HCT116 (cell line): ENCODE data around the gene CEP112.

Experiments
- CBX3 ChIP-seq: IDR thresholded peaks from 2 replicates; pipeline ENCODE4 v1.6.1; 2012; ENCODE audit warnings: low read depth
- CEBPB ChIP-seq: IDR thresholded peaks from 2 replicates; pipeline ENCODE4 v1.6.1; 2012; ENCODE audit warnings: low read depth
- EZH2 ChIP-seq: fragments of 200-600 bp; sonication (generic); IDR thresholded peaks from 2 replicates; pipeline ENCODE4 v1.6.1; 2017; ENCODE audit warnings: antibody characterized with exemption, mixed run types
- POLR2A ChIP-seq: IDR thresholded peaks from 2 replicates; pipeline ENCODE4 v1.7.0; 2011; ENCODE audit warnings: borderline replicate concordance; ENCODE audit not compliant: insufficient read depth, insufficient read length; ENCODE audit errors: extremely low read depth
- POLR2AphosphoS5 ChIP-seq: IDR thresholded peaks from 2 replicates; pipeline ENCODE4 v1.6.1; 2011; ENCODE audit warnings: mild to moderate bottlenecking, low read depth, low read length, moderate library complexity
- RAD21 ChIP-seq: IDR thresholded peaks from 2 replicates; pipeline ENCODE4 v1.6.1; 2012; ENCODE audit warnings: low read depth, mild to moderate bottlenecking
- SP1 ChIP-seq: IDR thresholded peaks from 2 replicates; pipeline ENCODE4 v1.6.1; 2012; ENCODE audit warnings: low read depth
- SRF ChIP-seq: IDR thresholded peaks from 2 replicates; pipeline ENCODE4 v1.6.1; 2012; ENCODE audit warnings: low read depth
- ZNF274 ChIP-seq: fragments of 200-500 bp; sonication (Bioruptor generic); IDR thresholded peaks from 2 replicates; pipeline ENCODE4 v1.6.1; 2014; ENCODE audit warnings: mild to moderate bottlenecking, low read depth, low read length, inconsistent platforms
- TF ChIP-seq, protein P1 (sequence below), 3 experiments: fragments of 200-600 bp in 1 of 3; sonication (generic) in 1 of 3; IDR thresholded peaks in 2 of 3; conservative IDR thresholded peaks in 1 of 3; 2 replicates each; pipeline ENCODE4 v1.5.1; 2012 to 2017; ENCODE audit warnings: low read depth in 2 of 3, low read length in 2 of 3, antibody characterized with exemption in 1 of 3, borderline replicate concordance in 1 of 3, control low read depth in 1 of 3, mild to moderate bottlenecking in 1 of 3, mixed read lengths in 1 of 3, mixed run types in 1 of 3, moderate library complexity in 1 of 3; ENCODE audit not compliant: insufficient read depth in 1 of 3
- TF ChIP-seq, protein P2 (sequence below): IDR thresholded peaks from 2 replicates; pipeline ENCODE4 v1.6.1; 2012
- TF ChIP-seq, protein P3 (sequence below): IDR thresholded peaks from 2 replicates; pipeline ENCODE4 v1.6.1; 2012

DNA sequence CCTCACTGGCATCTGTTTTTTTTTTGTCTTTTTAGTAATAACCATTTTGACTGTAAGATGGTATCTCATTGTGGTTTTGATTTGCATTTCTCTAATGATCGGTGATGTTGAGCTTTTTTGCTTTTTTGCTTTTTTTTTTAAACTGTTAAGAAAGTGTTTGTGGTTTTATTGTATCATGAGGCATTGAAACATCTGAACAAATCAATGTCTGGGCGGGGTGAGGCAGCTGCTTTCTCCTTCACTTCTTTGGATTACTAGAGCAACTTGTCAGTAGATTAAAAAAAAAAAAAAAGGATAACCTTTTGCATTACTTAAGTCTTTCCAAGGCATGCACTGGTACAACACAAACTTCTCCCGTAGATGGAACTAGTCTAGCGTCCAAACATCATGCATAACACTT is 191.7 kb downstream of the CEP112 start:
- TF ChIP-seq, protein P1, sequence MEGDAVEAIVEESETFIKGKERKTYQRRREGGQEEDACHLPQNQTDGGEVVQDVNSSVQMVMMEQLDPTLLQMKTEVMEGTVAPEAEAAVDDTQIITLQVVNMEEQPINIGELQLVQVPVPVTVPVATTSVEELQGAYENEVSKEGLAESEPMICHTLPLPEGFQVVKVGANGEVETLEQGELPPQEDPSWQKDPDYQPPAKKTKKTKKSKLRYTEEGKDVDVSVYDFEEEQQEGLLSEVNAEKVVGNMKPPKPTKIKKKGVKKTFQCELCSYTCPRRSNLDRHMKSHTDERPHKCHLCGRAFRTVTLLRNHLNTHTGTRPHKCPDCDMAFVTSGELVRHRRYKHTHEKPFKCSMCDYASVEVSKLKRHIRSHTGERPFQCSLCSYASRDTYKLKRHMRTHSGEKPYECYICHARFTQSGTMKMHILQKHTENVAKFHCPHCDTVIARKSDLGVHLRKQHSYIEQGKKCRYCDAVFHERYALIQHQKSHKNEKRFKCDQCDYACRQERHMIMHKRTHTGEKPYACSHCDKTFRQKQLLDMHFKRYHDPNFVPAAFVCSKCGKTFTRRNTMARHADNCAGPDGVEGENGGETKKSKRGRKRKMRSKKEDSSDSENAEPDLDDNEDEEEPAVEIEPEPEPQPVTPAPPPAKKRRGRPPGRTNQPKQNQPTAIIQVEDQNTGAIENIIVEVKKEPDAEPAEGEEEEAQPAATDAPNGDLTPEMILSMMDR (IDR thresholded peaks at IDR 0.05 in 2 of 3, conservative IDR thresholded peaks at IDR 0.05 in 1 of 3; ENCODE audit: borderline replicate concordance in 1 of 3, insufficient read depth in 1 of 3, low read depth in 2 of 3, low read length in 2 of 3) = no peak
- TF ChIP-seq POLR2A (no peak), ZNF274 (no peak), POLR2AphosphoS5 (no peak), RAD21 (no peak), CEBPB (no peak), EZH2 (no peak), CBX3 (no peak), SRF (no peak), SP1 (no peak)
- TF ChIP-seq, protein P2, sequence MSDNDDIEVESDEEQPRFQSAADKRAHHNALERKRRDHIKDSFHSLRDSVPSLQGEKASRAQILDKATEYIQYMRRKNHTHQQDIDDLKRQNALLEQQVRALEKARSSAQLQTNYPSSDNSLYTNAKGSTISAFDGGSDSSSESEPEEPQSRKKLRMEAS = no peak
- TF ChIP-seq, protein P3, sequence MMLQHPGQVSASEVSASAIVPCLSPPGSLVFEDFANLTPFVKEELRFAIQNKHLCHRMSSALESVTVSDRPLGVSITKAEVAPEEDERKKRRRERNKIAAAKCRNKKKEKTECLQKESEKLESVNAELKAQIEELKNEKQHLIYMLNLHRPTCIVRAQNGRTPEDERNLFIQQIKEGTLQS = no peak
